HepG2 (cell line): ENCODE measurements around the gene DYRK1B. TPM values are rescaled to one million over a fixed set of nuclear protein-coding genes. Genes with fewer than 3 reads are reported as not detected.

Source experiments
- HES4 ChIP-seq: sonication (generic); formaldehyde crosslinking; IDR thresholded peaks from 2 replicates; pipeline ENCODE4 v1.9.0; 2021; ENCODE audit warnings: mild to moderate bottlenecking, missing genetic modification reagents, borderline replicate concordance
- NKX3-1 ChIP-seq: sonication (generic); formaldehyde crosslinking; IDR thresholded peaks from 2 replicates; pipeline ENCODE4 v1.5.0; 2020; ENCODE audit warnings: missing genetic modification reagents
- PHF20 ChIP-seq: sonication (generic); formaldehyde crosslinking; IDR thresholded peaks from 2 replicates; pipeline ENCODE4 v1.5.0; 2020; ENCODE audit warnings: mild to moderate bottlenecking, missing genetic modification reagents
- ZBTB20 ChIP-seq: sonication (generic); formaldehyde crosslinking; IDR thresholded peaks from 2 replicates; pipeline ENCODE4 v1.8.1; 2023; ENCODE audit warnings: missing genetic modification reagents, low read depth, mild to moderate bottlenecking, borderline replicate concordance
- ZC3H13 ChIP-seq: sonication (generic); formaldehyde crosslinking; IDR thresholded peaks from 2 replicates; pipeline ENCODE4 v1.8.1; 2023; ENCODE audit warnings: mild to moderate bottlenecking, missing genetic modification reagents, moderate library complexity
- ZNF501 ChIP-seq: sonication (generic); formaldehyde crosslinking; IDR thresholded peaks from 2 replicates; pipeline ENCODE4 v1.5.1; 2020; ENCODE audit warnings: mild to moderate bottlenecking, moderate library complexity, missing genetic modification reagents
- ZNF607 ChIP-seq: sonication (generic); formaldehyde crosslinking; IDR thresholded peaks from 2 replicates; pipeline ENCODE4 v1.5.1; 2020; ENCODE audit warnings: missing genetic modification reagents, mild to moderate bottlenecking, borderline replicate concordance
- ZNF614 ChIP-seq: IDR thresholded peaks from 2 replicates; pipeline ENCODE4 v1.6.1; 2018; ENCODE audit warnings: missing biosample characterization, missing genetic modification reagents, inconsistent platforms, borderline replicate concordance
- ZNF724P ChIP-seq: sonication (generic); formaldehyde crosslinking; IDR thresholded peaks from 2 replicates; pipeline ENCODE4 v1.8.0; 2022; ENCODE audit warnings: missing genetic modification reagents, borderline replicate concordance
- ZNF775 ChIP-seq: sonication (generic); formaldehyde crosslinking; IDR thresholded peaks from 2 replicates; pipeline ENCODE4 v1.4.0; 2020; ENCODE audit warnings: missing genetic modification reagents, mild to moderate bottlenecking, moderate library complexity, borderline replicate concordance
- ZSCAN29 ChIP-seq: sonication (generic); formaldehyde crosslinking; conservative IDR thresholded peaks from 2 replicates; pipeline ENCODE4 v1.4.0; 2020; ENCODE audit warnings: mild to moderate bottlenecking, missing genetic modification reagents
- polyA plus RNA-seq, 8 experiments: library from polyadenylated mRNA; depleted of rRNA in 3 of 8; stranded (reverse) in 7 of 8; unstranded in 1 of 8; fragments of >200 nt; fragmentation: Illumina TruSeq in 4 of 8; extraction: Trizol in 4 of 8; gene quantifications; 2 replicates each; pipeline versions ENCODE4 v1.2.1 to v1.2.3, GENCODE V29; 2011 to 2016; ENCODE audit warnings: low read depth in 4 of 8, missing spikeins in 1 of 8, mixed read lengths in 1 of 8; ENCODE audit not compliant: insufficient read depth in 1 of 8
- total RNA-seq, 5 experiments: library from RNA; depleted of rRNA; stranded (reverse); fragments of >200 nt; fragmentation: Illumina TruSeq; extraction: Trizol; gene quantifications; 2 replicates each; pipeline ENCODE4 v1.2.3, GENCODE V29; 2016; ENCODE audit warnings: low read depth in 1 of 5
- TF ChIP-seq, protein P1 (sequence below): sonication (generic); formaldehyde crosslinking; conservative IDR thresholded peaks from 2 replicates; pipeline ENCODE4 v1.4.0; 2020; ENCODE audit warnings: mild to moderate bottlenecking, missing genetic modification reagents, moderate library complexity
- TF ChIP-seq, protein P2 (sequence below): sonication (generic); formaldehyde crosslinking; IDR thresholded peaks from 2 replicates; pipeline ENCODE4 v1.4.0; 2020; ENCODE audit warnings: mild to moderate bottlenecking, missing genetic modification reagents
- TF ChIP-seq, protein P3 (sequence below): sonication (generic); formaldehyde crosslinking; IDR thresholded peaks from 2 replicates; pipeline ENCODE4 v1.4.0; 2020; ENCODE audit warnings: mild to moderate bottlenecking, missing genetic modification reagents
- TF ChIP-seq, protein P4 (sequence below): sonication (generic); formaldehyde crosslinking; IDR thresholded peaks from 2 replicates; pipeline ENCODE4 v1.5.0; 2020; ENCODE audit warnings: missing genetic modification reagents

The DYRK1B gene
- total and polyA plus RNA-seq, 2 of the 13 experiments (the other 11 are each of a cell fraction or from before 2014, with no cell fraction given), result 0.82 to 1.3 TPM

DNA sequence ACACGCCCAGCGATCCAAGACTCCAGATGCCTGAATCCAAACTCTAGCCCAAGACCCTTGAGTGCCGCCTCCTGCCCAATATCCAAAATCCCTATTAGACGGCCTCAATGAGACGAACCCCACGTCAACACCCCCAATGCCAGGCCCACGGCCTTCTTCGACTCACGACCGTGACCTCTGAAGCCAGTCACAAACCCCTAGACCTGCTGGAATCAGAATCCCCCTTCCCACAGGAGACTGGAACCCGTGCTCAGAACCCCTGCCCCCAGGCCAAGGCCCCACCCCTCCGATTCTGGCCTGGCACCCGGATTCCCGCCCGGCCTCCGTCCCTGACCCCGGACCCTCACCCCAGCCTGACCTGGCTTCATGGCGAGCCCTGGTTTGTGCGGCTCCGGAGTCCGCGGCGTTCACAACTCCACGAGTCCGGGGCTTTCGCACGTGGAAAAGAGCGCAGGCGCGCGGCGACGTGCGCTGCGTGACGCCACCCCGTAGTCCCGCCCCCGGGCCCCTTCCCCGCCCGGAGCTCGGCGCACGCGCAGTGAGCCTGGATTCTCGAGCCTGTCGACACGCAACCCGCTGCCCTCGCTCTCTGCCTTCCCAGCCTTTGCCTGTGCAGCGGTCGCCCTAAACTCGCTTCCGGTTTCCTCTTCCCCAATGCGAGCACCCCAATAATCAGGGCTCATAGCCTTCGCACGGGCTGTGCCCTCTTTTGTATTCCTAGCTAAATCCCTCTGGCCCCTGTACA lies 12.1 kb upstream of the DYRK1B start, which contains the start of gene FBL (continued):
- TF ChIP-seq, protein P1, sequence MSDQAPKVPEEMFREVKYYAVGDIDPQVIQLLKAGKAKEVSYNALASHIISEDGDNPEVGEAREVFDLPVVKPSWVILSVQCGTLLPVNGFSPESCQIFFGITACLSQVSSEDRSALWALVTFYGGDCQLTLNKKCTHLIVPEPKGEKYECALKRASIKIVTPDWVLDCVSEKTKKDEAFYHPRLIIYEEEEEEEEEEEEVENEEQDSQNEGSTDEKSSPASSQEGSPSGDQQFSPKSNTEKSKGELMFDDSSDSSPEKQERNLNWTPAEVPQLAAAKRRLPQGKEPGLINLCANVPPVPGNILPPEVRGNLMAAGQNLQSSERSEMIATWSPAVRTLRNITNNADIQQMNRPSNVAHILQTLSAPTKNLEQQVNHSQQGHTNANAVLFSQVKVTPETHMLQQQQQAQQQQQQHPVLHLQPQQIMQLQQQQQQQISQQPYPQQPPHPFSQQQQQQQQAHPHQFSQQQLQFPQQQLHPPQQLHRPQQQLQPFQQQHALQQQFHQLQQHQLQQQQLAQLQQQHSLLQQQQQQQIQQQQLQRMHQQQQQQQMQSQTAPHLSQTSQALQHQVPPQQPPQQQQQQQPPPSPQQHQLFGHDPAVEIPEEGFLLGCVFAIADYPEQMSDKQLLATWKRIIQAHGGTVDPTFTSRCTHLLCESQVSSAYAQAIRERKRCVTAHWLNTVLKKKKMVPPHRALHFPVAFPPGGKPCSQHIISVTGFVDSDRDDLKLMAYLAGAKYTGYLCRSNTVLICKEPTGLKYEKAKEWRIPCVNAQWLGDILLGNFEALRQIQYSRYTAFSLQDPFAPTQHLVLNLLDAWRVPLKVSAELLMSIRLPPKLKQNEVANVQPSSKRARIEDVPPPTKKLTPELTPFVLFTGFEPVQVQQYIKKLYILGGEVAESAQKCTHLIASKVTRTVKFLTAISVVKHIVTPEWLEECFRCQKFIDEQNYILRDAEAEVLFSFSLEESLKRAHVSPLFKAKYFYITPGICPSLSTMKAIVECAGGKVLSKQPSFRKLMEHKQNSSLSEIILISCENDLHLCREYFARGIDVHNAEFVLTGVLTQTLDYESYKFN (CRISPR knock-in tag), result peak; percentile 34; the same call in 1 of the 2 replicates
- TF ChIP-seq, protein P2, sequence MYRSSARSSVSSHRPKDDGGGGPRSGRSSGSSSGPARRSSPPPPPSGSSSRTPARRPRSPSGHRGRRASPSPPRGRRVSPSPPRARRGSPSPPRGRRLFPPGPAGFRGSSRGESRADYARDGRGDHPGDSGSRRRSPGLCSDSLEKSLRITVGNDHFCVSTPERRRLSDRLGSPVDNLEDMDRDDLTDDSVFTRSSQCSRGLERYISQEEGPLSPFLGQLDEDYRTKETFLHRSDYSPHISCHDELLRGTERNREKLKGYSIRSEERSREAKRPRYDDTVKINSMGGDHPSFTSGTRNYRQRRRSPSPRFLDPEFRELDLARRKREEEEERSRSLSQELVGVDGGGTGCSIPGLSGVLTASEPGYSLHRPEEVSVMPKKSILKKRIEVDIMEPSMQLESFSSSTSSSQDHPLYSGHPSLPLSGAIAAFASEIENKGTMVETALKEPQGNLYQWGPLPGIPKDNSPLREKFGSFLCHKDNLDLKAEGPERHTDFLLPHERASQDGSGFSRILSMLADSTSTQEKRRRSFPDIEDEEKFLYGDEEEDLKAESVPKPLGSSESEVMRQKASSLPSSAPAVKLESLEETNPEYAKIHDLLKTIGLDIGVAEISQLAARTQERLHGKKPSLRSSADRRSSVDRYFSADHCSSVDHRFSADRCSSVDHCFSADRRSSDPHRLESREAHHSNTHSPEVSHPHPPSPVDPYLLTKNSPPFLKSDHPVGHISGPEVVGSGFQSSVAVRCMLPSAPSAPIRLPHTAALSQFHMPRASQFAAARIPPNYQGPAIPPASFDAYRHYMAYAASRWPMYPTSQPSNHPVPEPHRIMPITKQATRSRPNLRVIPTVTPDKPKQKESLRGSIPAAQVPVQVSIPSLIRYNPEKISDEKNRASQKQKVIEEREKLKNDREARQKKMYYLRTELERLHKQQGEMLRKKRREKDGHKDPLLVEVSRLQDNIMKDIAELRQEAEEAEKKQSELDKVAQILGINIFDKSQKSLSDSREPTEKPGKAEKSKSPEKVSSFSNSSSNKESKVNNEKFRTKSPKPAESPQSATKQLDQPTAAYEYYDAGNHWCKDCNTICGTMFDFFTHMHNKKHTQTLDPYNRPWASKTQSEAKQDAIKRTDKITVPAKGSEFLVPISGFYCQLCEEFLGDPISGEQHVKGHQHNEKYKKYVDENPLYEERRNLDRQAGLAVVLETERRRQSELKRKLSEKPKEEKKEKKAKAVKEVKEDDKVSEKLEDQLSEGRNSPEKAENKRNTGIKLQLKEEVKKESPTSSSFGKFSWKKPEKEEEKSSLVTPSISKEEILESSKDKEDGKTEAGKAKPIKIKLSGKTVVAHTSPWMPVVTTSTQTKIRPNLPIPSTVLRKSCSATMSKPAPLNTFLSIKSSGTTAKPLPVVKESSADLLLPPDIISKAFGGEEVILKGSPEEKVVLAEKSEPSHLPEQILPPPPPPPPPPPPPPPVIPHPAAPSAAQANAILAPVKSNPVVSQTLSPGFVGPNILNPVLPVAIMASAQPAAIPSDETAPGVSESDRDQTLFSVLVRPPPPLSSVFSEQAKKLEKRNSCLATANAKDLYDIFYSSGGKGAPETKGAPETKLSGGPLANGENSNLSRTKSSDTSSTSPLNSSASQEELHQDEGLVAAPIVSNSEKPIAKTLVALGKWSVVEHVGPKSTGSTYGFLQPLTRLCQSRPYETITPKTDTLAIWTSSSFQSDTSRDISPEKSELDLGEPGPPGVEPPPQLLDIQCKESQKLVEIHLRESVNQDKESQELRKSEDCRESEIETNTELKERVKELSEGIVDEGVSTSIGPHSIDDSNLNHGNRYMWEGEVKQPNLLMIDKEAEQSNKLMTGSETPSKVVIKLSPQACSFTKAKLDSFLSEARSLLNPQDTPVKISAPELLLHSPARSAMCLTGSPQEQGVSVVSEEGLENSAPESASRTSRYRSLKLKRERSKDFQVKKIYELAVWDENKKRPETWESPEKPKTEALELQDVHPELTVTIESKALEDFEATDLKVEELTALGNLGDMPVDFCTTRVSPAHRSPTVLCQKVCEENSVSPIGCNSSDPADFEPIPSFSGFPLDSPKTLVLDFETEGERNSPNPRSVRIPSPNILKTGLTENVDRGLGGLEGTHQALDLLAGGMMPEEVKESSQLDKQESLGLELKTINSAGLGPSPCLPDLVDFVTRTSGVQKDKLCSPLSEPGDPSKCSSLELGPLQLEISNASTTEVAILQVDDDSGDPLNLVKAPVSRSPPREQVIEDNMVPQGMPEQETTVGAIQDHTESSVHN (CRISPR knock-in tag), result no peak
- TF ChIP-seq ZBTB20 (CRISPR knock-in tag) (no peak; the same call in 1 of the 2 replicates), ZC3H13 (CRISPR knock-in tag) (no peak), PHF20 (peak; percentile 64; the same call in 1 of the 2 replicates), NKX3-1 (CRISPR knock-in tag) (peak; percentile 89; the same call in 1 of the 2 replicates), ZNF501 (CRISPR knock-in tag) (no peak), ZNF775 (no peak), HES4 (CRISPR knock-in tag) (peak; percentile 74), ZNF614 (CRISPR knock-in tag) (peak; percentile 45; the same call in 1 of the 2 replicates), ZNF724P (CRISPR knock-in tag) (peak; percentile 77; the same call in 1 of the 2 replicates), ZNF607 (no peak), ZSCAN29 (CRISPR knock-in tag) (no peak)
- TF ChIP-seq, protein P3, sequence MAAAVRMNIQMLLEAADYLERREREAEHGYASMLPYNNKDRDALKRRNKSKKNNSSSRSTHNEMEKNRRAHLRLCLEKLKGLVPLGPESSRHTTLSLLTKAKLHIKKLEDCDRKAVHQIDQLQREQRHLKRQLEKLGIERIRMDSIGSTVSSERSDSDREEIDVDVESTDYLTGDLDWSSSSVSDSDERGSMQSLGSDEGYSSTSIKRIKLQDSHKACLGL (CRISPR knock-in tag), result peak; percentile 85
- TF ChIP-seq, protein P4, sequence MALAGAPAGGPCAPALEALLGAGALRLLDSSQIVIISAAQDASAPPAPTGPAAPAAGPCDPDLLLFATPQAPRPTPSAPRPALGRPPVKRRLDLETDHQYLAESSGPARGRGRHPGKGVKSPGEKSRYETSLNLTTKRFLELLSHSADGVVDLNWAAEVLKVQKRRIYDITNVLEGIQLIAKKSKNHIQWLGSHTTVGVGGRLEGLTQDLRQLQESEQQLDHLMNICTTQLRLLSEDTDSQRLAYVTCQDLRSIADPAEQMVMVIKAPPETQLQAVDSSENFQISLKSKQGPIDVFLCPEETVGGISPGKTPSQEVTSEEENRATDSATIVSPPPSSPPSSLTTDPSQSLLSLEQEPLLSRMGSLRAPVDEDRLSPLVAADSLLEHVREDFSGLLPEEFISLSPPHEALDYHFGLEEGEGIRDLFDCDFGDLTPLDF (CRISPR knock-in tag), result no peak; the same call in none of the 2 replicates
